ENCODE data around the gene FOXL3. TPM values are rescaled to one million over a fixed set of nuclear protein-coding genes. Genes with fewer than 3 reads are reported as not detected.

FOXL3 gene
- total and polyA plus RNA-seq, 11 donors = not detected

Other genes starting within 250 kb of the FOXL3 start
- gene FAM20C, start 97.6 kb upstream of the FOXL3 start, total RNA-seq = 10 to 100 TPM; 16.7 to 52.0 (median 21.0) TPM
- gene FAM20C, start 97.6 kb upstream of the FOXL3 start, polyA plus RNA-seq = 10 to 100 TPM; 11.1 to 21.0 TPM
- 10 to 100 TPM; 19.4 to 50.9 (median 23.3) TPM for gene PDGFA, start 229.7 kb downstream of the FOXL3 start, total RNA-seq
- 10 to 100 TPM; 11.8 to 17.9 TPM for gene PDGFA, start 229.7 kb downstream of the FOXL3 start, polyA plus RNA-seq